Endothelial cell of umbilical vein (primary cell): ENCODE results near the gene TP53TG3. TPM values are rescaled to one million over a fixed set of nuclear protein-coding genes. Genes with fewer than 3 reads are reported as not detected.
"Not testable (repeated sequence)": the region's sequence is repeated elsewhere in the genome, so short reads cannot be mapped to it uniquely, and the experiment has no call there.

ENCODE experiments used
- BruUV-seq: library from RNA; stranded (reverse); fragments of 400-500 nt; replicated peaks from 2 replicates; lab custom pipeline; 2021; lab: Mats Ljungman, UMichigan
- CTCF ChIA-PET: fragments of 300-600, 350-600 bp; sonication (Branson Sonifier 250); formaldehyde crosslinking; loops from one replicate; lab custom pipeline; 2021; ENCODE audit warnings: antibody characterized with exemption, inconsistent platforms; lab: Charles Lee
- POLR2A ChIA-PET: fragments of 300-600, 350-600 bp; sonication (Branson Sonifier 250); formaldehyde crosslinking; loops from one replicate; lab custom pipeline; 2021; ENCODE audit warnings: antibody characterized with exemption, inconsistent platforms; lab: Charles Lee
- DNase-seq: peaks from one replicate; pipeline ENCODE4 v3.0.0-alpha.2; 2011; ENCODE audit warnings: low read depth, low spot score
- FAIRE-seq: peaks from 2 replicates; lab custom pipeline; 2011; peaks lifted over from hg19 to GRCh38; lab: Jason Lieb, UNC
- H2AFZ ChIP-seq: 2 replicates; pipeline ENCODE4 v1.6.0; 2012; ENCODE audit warnings: low read depth, low read length, control low read depth, inconsistent platforms
- H3K27ac ChIP-seq: 2 replicates; pipeline ENCODE4 v1.5.1; 2011; ENCODE audit warnings: low read depth, mild to moderate bottlenecking, control low read depth, low read length, moderate library complexity; ENCODE audit not compliant: insufficient read depth
- H3K27me3 ChIP-seq, 2 experiments: 2 replicates each; pipeline versions ENCODE4 v1.6.0 to v1.6.1; 2011; ENCODE audit warnings: low read length in 2 of 2, mixed read lengths in 1 of 2; ENCODE audit not compliant: control insufficient read depth in 2 of 2, insufficient read depth in 2 of 2
- H3K36me3 ChIP-seq, 2 experiments: 2 replicates in 1 of 2; 3 replicates in 1 of 2; pipeline ENCODE4 v1.5.1; 2011; ENCODE audit warnings: low read length in 2 of 2, mild to moderate bottlenecking in 1 of 2, moderate library complexity in 1 of 2; ENCODE audit not compliant: control insufficient read depth in 2 of 2, insufficient read depth in 2 of 2; ENCODE audit errors: extremely low read depth in 1 of 2
- H3K4me1 ChIP-seq: 3 replicates; pipeline ENCODE4 v1.5.1; 2011; ENCODE audit warnings: mild to moderate bottlenecking, low read length; ENCODE audit not compliant: control insufficient read depth, insufficient read depth; ENCODE audit errors: extremely low read depth
- H3K4me2 ChIP-seq: 2 replicates; pipeline ENCODE4 v1.6.1; 2011; ENCODE audit warnings: low read length, control low read depth, mixed read lengths; ENCODE audit not compliant: insufficient read depth
- H3K4me3 ChIP-seq, 3 experiments: fragments of 200-600 bp in 1 of 3; sonication (generic), shearing (Covaris generic) in 1 of 3; replicated peaks in 1 of 3; 2 replicates each; pipeline ENCODE4 v1.5.1; 2011 to 2016; ENCODE audit warnings: control low read depth in 3 of 3, low read length in 3 of 3, mild to moderate bottlenecking in 2 of 3, inconsistent platforms in 1 of 3, low read depth in 1 of 3, moderate library complexity in 1 of 3; ENCODE audit not compliant: insufficient read depth in 1 of 3
- H3K79me2 ChIP-seq: 2 replicates; pipeline ENCODE4 v1.6.0; 2012; ENCODE audit warnings: low read length, inconsistent platforms; ENCODE audit not compliant: control insufficient read depth, insufficient read depth
- H3K9ac ChIP-seq: replicated peaks from 2 replicates; pipeline ENCODE3; 2011; ENCODE audit warnings: low read length, control low read depth; ENCODE audit not compliant: insufficient read depth; ENCODE audit errors: extremely low read depth
- H3K9me1 ChIP-seq: replicated peaks from 3 replicates; pipeline ENCODE4 v1.6.0; 2011; ENCODE audit warnings: mild to moderate bottlenecking, low read length; ENCODE audit not compliant: control insufficient read depth, insufficient read depth; ENCODE audit errors: extremely low read depth
- H3K9me3 ChIP-seq: replicated peaks from 2 replicates; pipeline ENCODE4 v1.5.1; 2012; ENCODE audit warnings: low read length, inconsistent platforms; ENCODE audit not compliant: control insufficient read depth, insufficient read depth
- H4K20me1 ChIP-seq: replicated peaks from 2 replicates; pipeline ENCODE3; 2011; ENCODE audit warnings: mild to moderate bottlenecking, low read length; ENCODE audit not compliant: control insufficient read depth, insufficient read depth; ENCODE audit errors: extremely low read depth
- dilution Hi-C: fragments of 300-500 bp; cut with MboI; formaldehyde crosslinking; loops from one replicate; pipeline ENCODE4 v1.15.0; 2019; ENCODE audit warnings: low sequenced_read_pairs; ENCODE audit not compliant: extremely low pct_ligation_motif_present
- intact Hi-C: fragments of 100-400 bp; cut with micrococcal nuclease; formaldehyde crosslinking; loops from one replicate; pipeline ENCODE4 v1.10.0; 2022
- polyA plus RNA-seq, 4 experiments: library from polyadenylated mRNA; depleted of rRNA in 3 of 4; stranded (reverse) in 3 of 4; unstranded in 1 of 4; fragments of >200 nt; gene quantifications; 2 replicates each; pipeline versions ENCODE4 v1.2.1 to v1.2.3, GENCODE V29; 2011 to 2012; ENCODE audit warnings: missing spikeins in 1 of 4
- small RNA-seq: library from RNA; depleted of rRNA; stranded (forward); fragments of <200 nt; gene quantifications from one replicate; pipeline ENCODE3, GENCODE V24; 2012; ENCODE audit warnings: low replicate concordance, low read depth; ENCODE audit not compliant: insufficient read depth, insufficient read length
- total RNA-seq: library from RNA; stranded (reverse); gene quantifications from 2 replicates; pipeline ENCODE4 v1.2.3, GENCODE V29; 2021

TP53TG3 gene
- total and polyA plus RNA-seq, 2 donors (not counting 3 experiments of a cell fraction or from before 2014, with no cell fraction given), result not detected

DNA sequence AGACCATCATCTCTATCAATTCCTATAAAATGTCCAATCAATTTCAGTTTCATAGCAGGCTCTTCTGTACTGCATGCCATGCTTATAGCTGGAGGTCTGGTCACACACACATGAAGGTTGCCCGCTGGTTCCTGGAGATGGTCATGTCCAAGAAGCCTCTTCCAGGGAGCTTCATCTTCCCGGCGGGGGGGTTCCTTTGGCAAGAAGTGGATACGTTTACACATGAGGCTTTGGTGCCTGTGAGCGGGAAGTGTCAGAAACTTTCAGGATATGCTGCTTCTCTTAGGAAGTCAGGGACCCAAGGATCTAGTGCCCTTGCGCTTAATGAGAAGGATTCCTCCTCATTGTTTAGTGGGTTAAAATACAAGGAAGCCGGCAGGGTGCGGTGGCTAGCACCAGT is 43.9 kb downstream of the TP53TG3 start:
- FAIRE-seq, H3K36me3 ChIP-seq, H3K27me3 ChIP-seq, BruUV-seq, intact Hi-C loops, H3K4me1 ChIP-seq, CTCF ChIA-PET, dilution Hi-C loops, H3K4me3 ChIP-seq, H2AFZ ChIP-seq, DNase-seq, H3K9me3 ChIP-seq, H3K27ac ChIP-seq, H3K79me2 ChIP-seq, H3K9ac ChIP-seq, POLR2A ChIA-PET, H3K4me2 ChIP-seq, H3K9me1 ChIP-seq, H4K20me1 ChIP-seq: not testable (repeated sequence)

Small RNAs within 50 kb of the gene (small RNA-seq; reads per million reads assigned to genes)
- gene AC138907.6, result not detected
